ENCODE results near the gene STXBP4. TPM values are rescaled to one million over a fixed set of nuclear protein-coding genes. Genes with fewer than 3 reads are reported as not detected.

Gene STXBP4
- total RNA-seq, 2 donors from 2014 or later: 12.7 to 31.4 TPM

DNA sequence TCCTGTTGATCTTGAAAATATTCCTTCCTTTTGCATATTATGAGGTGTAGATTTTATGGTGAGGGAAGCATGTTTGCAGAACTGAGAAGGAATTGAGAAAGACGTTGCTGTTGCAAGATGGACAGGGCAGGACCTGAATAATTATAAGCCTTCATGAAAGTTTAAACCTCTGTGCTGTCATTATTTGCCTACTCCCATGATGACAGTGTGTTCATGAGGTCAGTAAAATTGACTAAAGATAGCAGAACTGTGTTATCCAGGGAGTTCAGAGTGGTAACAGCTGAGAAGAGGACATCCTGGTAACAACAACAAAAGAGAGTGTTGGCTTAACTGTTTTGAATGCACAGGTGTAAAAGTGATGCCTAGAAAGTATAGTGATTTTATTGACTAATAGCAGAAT lies 250.9 kb downstream of the STXBP4 start:
- H3K4me1 ChIP-seq (ENCODE audit: control insufficient read depth in 1 of 2, low read depth in 2 of 2): no peaks in the 10 kb centered on the region
- ATAC-seq (ENCODE audit: insufficient number of reproducible peaks, low FRiP score, low read depth): no peak
- no peaks in the 10 kb centered on the region for H3K36me3 ChIP-seq
- H3K27me3 ChIP-seq (replicated peaks; ENCODE audit: insufficient read depth): no peaks in the 10 kb centered on the region
- no peaks in the 10 kb centered on the region for H3K9me3 ChIP-seq
- H3K4me3 ChIP-seq: no peak overlapping the region
- H3K27ac ChIP-seq: no peak overlapping the region
- DNase-seq (ENCODE audit: low spot score): no peak
- TF ChIP-seq, protein P1, sequence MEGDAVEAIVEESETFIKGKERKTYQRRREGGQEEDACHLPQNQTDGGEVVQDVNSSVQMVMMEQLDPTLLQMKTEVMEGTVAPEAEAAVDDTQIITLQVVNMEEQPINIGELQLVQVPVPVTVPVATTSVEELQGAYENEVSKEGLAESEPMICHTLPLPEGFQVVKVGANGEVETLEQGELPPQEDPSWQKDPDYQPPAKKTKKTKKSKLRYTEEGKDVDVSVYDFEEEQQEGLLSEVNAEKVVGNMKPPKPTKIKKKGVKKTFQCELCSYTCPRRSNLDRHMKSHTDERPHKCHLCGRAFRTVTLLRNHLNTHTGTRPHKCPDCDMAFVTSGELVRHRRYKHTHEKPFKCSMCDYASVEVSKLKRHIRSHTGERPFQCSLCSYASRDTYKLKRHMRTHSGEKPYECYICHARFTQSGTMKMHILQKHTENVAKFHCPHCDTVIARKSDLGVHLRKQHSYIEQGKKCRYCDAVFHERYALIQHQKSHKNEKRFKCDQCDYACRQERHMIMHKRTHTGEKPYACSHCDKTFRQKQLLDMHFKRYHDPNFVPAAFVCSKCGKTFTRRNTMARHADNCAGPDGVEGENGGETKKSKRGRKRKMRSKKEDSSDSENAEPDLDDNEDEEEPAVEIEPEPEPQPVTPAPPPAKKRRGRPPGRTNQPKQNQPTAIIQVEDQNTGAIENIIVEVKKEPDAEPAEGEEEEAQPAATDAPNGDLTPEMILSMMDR (IDR thresholded peaks at IDR 0.05): no peak

DNA sequence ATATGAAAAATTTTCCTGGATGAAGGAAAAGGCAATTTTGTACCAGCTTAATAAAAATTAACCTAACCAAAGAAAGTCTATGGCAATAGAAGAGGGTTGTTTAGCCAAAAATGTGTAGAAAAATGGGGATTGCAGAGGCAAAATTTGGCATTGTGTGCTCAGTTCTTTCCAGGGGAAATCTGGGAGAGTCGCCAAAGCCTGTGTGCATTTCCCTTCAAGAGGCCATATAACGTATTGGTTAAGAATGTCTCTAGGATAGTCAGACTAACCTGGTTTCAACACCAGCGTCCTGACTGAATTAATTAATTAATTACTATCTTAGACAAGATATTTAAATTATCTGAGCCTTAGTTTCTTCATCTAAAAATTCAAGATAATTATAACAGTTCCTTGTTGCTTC lies 251.4 kb downstream of the STXBP4 start:
- Histone ChIP-seq H3K4me1 (ENCODE audit: control insufficient read depth in 1 of 2, low read depth in 2 of 2) (no peaks in the 10 kb centered on the region), H3K9me3 (no peaks in the 10 kb centered on the region), H3K27me3 (replicated peaks; ENCODE audit: insufficient read depth) (no peaks in the 10 kb centered on the region), H3K36me3 (no peaks in the 10 kb centered on the region), H3K27ac (no peak overlapping the region), H3K4me3 (no peak overlapping the region)
- TF ChIP-seq, protein P1 (IDR thresholded peaks at IDR 0.05): no peak
- DNase-seq (ENCODE audit: low spot score): no peak
- no peak for ATAC-seq (ENCODE audit: insufficient number of reproducible peaks, low FRiP score, low read depth)

Other genes starting within 250 kb of the STXBP4 start
- 10 to 100 TPM; 42.9 to 62.3 TPM for gene TOM1L1, start 67.9 kb upstream of the STXBP4 start, total RNA-seq
- gene COX11, start 111 bp upstream of the STXBP4 start, total RNA-seq: 10 to 100 TPM; 52.6 to 61.7 TPM